WTC11 (cell line): ENCODE results near the gene HTR1B. TPM values are rescaled to one million over a fixed set of nuclear protein-coding genes. Genes with fewer than 3 reads are reported as not detected.

Experiments
- ATAC-seq: fragments of 200-7000 bp; cut with Tn5 transposase; 2 replicates; pipeline ENCODE4 v1.10.0; 2021; ENCODE audit warnings: mild to moderate bottlenecking, moderate library complexity
- CTCF ChIA-PET: fragments of 300-600 bp; sonication (Branson Sonifier 250); formaldehyde crosslinking; loops from one replicate; lab custom pipeline; 2021; ENCODE audit warnings: antibody characterized with exemption; lab: Charles Lee
- POLR2A ChIA-PET: fragments of 350-600 bp; sonication (Branson Sonifier 250); formaldehyde crosslinking; loops from one replicate; lab custom pipeline; 2021; ENCODE audit warnings: antibody characterized with exemption; lab: Charles Lee
- DNase-seq: peaks from one replicate; pipeline ENCODE4 v3.0.0; 2021; ENCODE audit warnings: low spot score
- H3K27ac Mint-ChIP-seq: 2 replicates; pipeline ENCODE4 v1.8.0; 2021; ENCODE audit warnings: mixed read lengths
- H3K27me3 Mint-ChIP-seq: 2 replicates; pipeline ENCODE4 v1.8.0; 2021; ENCODE audit warnings: low read depth, mild to moderate bottlenecking, moderate library complexity, mixed read lengths
- H3K36me3 Mint-ChIP-seq: 2 replicates; pipeline ENCODE4 v1.8.0; 2021; ENCODE audit warnings: mixed read lengths
- H3K4me1 Mint-ChIP-seq: 2 replicates; pipeline ENCODE4 v1.8.0; 2022; ENCODE audit warnings: mixed read lengths
- H3K4me3 Mint-ChIP-seq: 2 replicates; pipeline ENCODE4 v1.8.0; 2021; ENCODE audit warnings: mild to moderate bottlenecking, moderate library complexity, mixed read lengths
- H3K9me3 Mint-ChIP-seq: 2 replicates; pipeline ENCODE4 v1.8.0; 2021; ENCODE audit warnings: mixed read lengths
- CREB1 ChIP-seq: sonication (generic); formaldehyde crosslinking; IDR thresholded peaks from 2 replicates; pipeline ENCODE4 v1.8.0; 2023; ENCODE audit warnings: mild to moderate bottlenecking, missing genetic modification reagents
- FOXK1 ChIP-seq: sonication (generic); formaldehyde crosslinking; IDR thresholded peaks from 2 replicates; pipeline ENCODE4 v1.8.0; 2022; ENCODE audit warnings: mild to moderate bottlenecking, moderate library complexity, missing genetic modification reagents
- FOXP1 ChIP-seq: sonication (generic); formaldehyde crosslinking; IDR thresholded peaks from 2 replicates; pipeline ENCODE4 v1.8.0; 2022; ENCODE audit warnings: missing genetic modification reagents, mild to moderate bottlenecking, moderate library complexity, borderline replicate concordance
- GRHL2 ChIP-seq: fragments of 250-450 bp; sonication (Bioruptor Pico); IDR thresholded peaks from 2 replicates; pipeline ENCODE4 v1.8.0; 2022; ENCODE audit warnings: mild to moderate bottlenecking, moderate library complexity; ENCODE audit not compliant: insufficient replicate concordance, severe bottlenecking
- GTF2I ChIP-seq: fragments of 250-450 bp; sonication (Bioruptor Pico); conservative IDR thresholded peaks from 2 replicates; pipeline ENCODE4 v1.4.0; 2021; ENCODE audit warnings: mild to moderate bottlenecking
- HMGXB4 ChIP-seq: sonication (generic); formaldehyde crosslinking; IDR thresholded peaks from 2 replicates; pipeline ENCODE4 v1.8.1; 2023; ENCODE audit warnings: mild to moderate bottlenecking, moderate library complexity, missing genetic modification reagents
- IRF2 ChIP-seq: sonication (generic); formaldehyde crosslinking; IDR thresholded peaks from 2 replicates; pipeline ENCODE4 v1.8.0; 2022; ENCODE audit warnings: low read depth, missing genetic modification reagents, borderline replicate concordance
- MLX ChIP-seq: sonication (generic); formaldehyde crosslinking; IDR thresholded peaks from 2 replicates; pipeline ENCODE4 v1.8.1; 2023; ENCODE audit warnings: mild to moderate bottlenecking, missing genetic modification reagents, moderate library complexity
- MYBL2 ChIP-seq: sonication (generic); formaldehyde crosslinking; IDR thresholded peaks from 2 replicates; pipeline ENCODE4 v1.8.1; 2023; ENCODE audit warnings: mild to moderate bottlenecking, moderate library complexity, missing genetic modification reagents
- NR3C1 ChIP-seq: sonication (generic); formaldehyde crosslinking; conservative IDR thresholded peaks from 2 replicates; pipeline ENCODE4 v1.8.1; 2023; ENCODE audit warnings: low read depth, mild to moderate bottlenecking, missing genetic modification reagents
- RELA ChIP-seq: sonication (generic); formaldehyde crosslinking; IDR thresholded peaks from 2 replicates; pipeline ENCODE4 v1.8.1; 2022; ENCODE audit warnings: missing genetic modification reagents, mild to moderate bottlenecking, borderline replicate concordance
- SOX15 ChIP-seq: fragments of 250-450 bp; sonication (Bioruptor Pico); IDR thresholded peaks from 2 replicates; pipeline ENCODE4 v1.9.0; 2021; ENCODE audit warnings: mild to moderate bottlenecking
- TCF7 ChIP-seq: sonication (generic); formaldehyde crosslinking; IDR thresholded peaks from 2 replicates; pipeline ENCODE4 v1.8.0; 2022; ENCODE audit warnings: mild to moderate bottlenecking, low read depth, missing genetic modification reagents, moderate library complexity
- ZBTB21 ChIP-seq: sonication (generic); formaldehyde crosslinking; IDR thresholded peaks from 2 replicates; pipeline ENCODE4 v1.8.1; 2023; ENCODE audit warnings: mild to moderate bottlenecking, missing genetic modification reagents, borderline replicate concordance
- ZNF232 ChIP-seq: sonication (generic); formaldehyde crosslinking; IDR thresholded peaks from 2 replicates; pipeline ENCODE4 v1.8.0; 2022; ENCODE audit warnings: mild to moderate bottlenecking, missing genetic modification reagents
- ZNF263 ChIP-seq: sonication (generic); formaldehyde crosslinking; IDR thresholded peaks from 2 replicates; pipeline ENCODE4 v1.8.1; 2022; ENCODE audit warnings: low read depth, mild to moderate bottlenecking, moderate library complexity, missing genetic modification reagents
- ZNF281 ChIP-seq: sonication (generic); formaldehyde crosslinking; IDR thresholded peaks from 2 replicates; pipeline ENCODE4 v1.8.0; 2023; ENCODE audit warnings: mild to moderate bottlenecking, missing genetic modification reagents
- ZNF396 ChIP-seq: fragments of 250-450 bp; sonication (Bioruptor Pico); IDR thresholded peaks from 2 replicates; pipeline ENCODE4 v1.8.0; 2021; ENCODE audit warnings: mild to moderate bottlenecking, moderate library complexity, borderline replicate concordance
- ZNF423 ChIP-seq: fragments of 250-450 bp; sonication (Bioruptor Pico); IDR thresholded peaks from 2 replicates; pipeline ENCODE4 v2.1.2; 2022; ENCODE audit warnings: mild to moderate bottlenecking, moderate library complexity
- ZNF512 ChIP-seq: sonication (generic); formaldehyde crosslinking; IDR thresholded peaks from 2 replicates; pipeline ENCODE4 v1.8.1; 2022; ENCODE audit warnings: missing genetic modification reagents, borderline replicate concordance
- total RNA-seq: library from RNA; stranded (reverse); gene quantifications from 3 replicates; pipeline ENCODE4 v1.2.3, GENCODE V29; 2021
- TF ChIP-seq, protein P1 (sequence below): sonication (generic); formaldehyde crosslinking; IDR thresholded peaks from 2 replicates; pipeline ENCODE4 v1.8.0; 2022; ENCODE audit warnings: mild to moderate bottlenecking, missing genetic modification reagents
- TF ChIP-seq, protein P2 (sequence below): sonication (generic); formaldehyde crosslinking; IDR thresholded peaks from 2 replicates; pipeline ENCODE4 v1.8.1; 2023; ENCODE audit warnings: mild to moderate bottlenecking, missing genetic modification reagents
- TF ChIP-seq, protein P3 (sequence below): fragments of 250-450 bp; sonication (Bioruptor Pico); IDR thresholded peaks from 2 replicates; pipeline ENCODE4 v1.8.0; 2021; ENCODE audit warnings: mild to moderate bottlenecking

The HTR1B gene
- total RNA-seq, 1 experiment from 2014 or later: 1.5 TPM

- TF ChIP-seq MYBL2 (CRISPR knock-in tag) (no peak), NR3C1 (CRISPR knock-in tag) (no peak), TCF7 (CRISPR knock-in tag) (no peak), ZNF512 (CRISPR knock-in tag) (no peak)
These were observed 12.4 kb downstream of the HTR1B start (continued) for GRCh38 chr6:77450924-77451323.

DNA sequence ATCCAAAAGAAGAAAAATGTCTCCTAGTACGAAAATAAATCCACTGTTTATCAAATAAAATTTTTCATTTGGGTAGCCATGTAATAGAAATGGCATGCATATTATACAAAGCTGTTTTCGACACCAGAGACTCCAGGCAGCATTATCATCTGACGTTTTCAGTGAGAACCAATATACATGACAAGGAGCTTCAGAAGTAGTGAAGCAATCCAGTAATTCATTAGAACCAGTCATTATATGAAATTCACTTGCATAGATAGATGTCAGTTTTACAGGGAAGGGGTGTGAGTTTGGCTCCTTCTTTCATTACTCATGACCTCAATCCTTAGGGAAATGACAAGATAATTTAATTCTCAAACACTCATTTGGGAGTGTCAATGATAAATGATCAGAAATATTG is 14.7 kb downstream of the HTR1B start:
- ATAC-seq (no peak), DNase-seq (no peak)
- no peak overlapping the region for H3K27ac Mint-ChIP-seq
- peaks cover 22% of the 10 kb centered on the region for H3K4me1 Mint-ChIP-seq
- ChIA-PET POLR2A (no interaction called here), CTCF (interaction anchor here (1.1 kb wide), 1 partner anchor 14 kb away, joined by 3 read pairs; no protein-coding TSS in a partner anchor)
- no peaks in the 10 kb centered on the region for H3K36me3 Mint-ChIP-seq
- H3K27me3 Mint-ChIP-seq: no peaks in the 10 kb centered on the region
- peaks cover 3% of the 10 kb centered on the region; the same call in 1 of the 2 replicates for H3K9me3 Mint-ChIP-seq
- TF ChIP-seq ZBTB21: no peak
- no peak for TF ChIP-seq CREB1 (CRISPR knock-in tag)
- no peak for TF ChIP-seq ZNF263 (CRISPR knock-in tag)
- TF ChIP-seq, protein P1, sequence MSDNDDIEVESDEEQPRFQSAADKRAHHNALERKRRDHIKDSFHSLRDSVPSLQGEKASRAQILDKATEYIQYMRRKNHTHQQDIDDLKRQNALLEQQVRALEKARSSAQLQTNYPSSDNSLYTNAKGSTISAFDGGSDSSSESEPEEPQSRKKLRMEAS (CRISPR knock-in tag): no peak
- TF ChIP-seq SOX15 (CRISPR knock-in tag): no peak
- TF ChIP-seq GRHL2 (CRISPR knock-in tag): no peak
- TF ChIP-seq FOXK1: no peak
- no peak for TF ChIP-seq GTF2I (CRISPR knock-in tag)
- TF ChIP-seq ZNF423 (CRISPR knock-in tag): no peak
- TF ChIP-seq ZNF396: no peak
- TF ChIP-seq ZNF281 (CRISPR knock-in tag): no peak
- no peak for TF ChIP-seq NR3C1 (CRISPR knock-in tag)
- no peak for TF ChIP-seq MLX
- no peak for TF ChIP-seq FOXP1 (CRISPR knock-in tag)
- no peak for TF ChIP-seq HMGXB4 (CRISPR knock-in tag)
- TF ChIP-seq RELA (CRISPR knock-in tag): no peak
- TF ChIP-seq, protein P2, sequence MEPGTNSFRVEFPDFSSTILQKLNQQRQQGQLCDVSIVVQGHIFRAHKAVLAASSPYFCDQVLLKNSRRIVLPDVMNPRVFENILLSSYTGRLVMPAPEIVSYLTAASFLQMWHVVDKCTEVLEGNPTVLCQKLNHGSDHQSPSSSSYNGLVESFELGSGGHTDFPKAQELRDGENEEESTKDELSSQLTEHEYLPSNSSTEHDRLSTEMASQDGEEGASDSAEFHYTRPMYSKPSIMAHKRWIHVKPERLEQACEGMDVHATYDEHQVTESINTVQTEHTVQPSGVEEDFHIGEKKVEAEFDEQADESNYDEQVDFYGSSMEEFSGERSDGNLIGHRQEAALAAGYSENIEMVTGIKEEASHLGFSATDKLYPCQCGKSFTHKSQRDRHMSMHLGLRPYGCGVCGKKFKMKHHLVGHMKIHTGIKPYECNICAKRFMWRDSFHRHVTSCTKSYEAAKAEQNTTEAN: no peak
- TF ChIP-seq ZNF232 (CRISPR knock-in tag): no peak
- no peak for TF ChIP-seq IRF2 (CRISPR knock-in tag)
- TF ChIP-seq, protein P3, sequence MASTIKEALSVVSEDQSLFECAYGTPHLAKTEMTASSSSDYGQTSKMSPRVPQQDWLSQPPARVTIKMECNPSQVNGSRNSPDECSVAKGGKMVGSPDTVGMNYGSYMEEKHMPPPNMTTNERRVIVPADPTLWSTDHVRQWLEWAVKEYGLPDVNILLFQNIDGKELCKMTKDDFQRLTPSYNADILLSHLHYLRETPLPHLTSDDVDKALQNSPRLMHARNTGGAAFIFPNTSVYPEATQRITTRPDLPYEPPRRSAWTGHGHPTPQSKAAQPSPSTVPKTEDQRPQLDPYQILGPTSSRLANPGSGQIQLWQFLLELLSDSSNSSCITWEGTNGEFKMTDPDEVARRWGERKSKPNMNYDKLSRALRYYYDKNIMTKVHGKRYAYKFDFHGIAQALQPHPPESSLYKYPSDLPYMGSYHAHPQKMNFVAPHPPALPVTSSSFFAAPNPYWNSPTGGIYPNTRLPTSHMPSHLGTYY (CRISPR knock-in tag): no peak
- no peak overlapping the region for H3K4me3 Mint-ChIP-seq
